IPS DF 6.9 (cell line): ENCODE data around the gene UTRN.

Source experiments
- DNase-seq: peaks from one replicate; pipeline ENCODE4 v3.0.0-alpha.2; 2013; ENCODE audit warnings: low read depth, low spot score
- H3K27ac ChIP-seq: one replicate; pipeline ENCODE4 v1.5.1; 2013; ENCODE audit warnings: low read length, control low read depth
- H3K27me3 ChIP-seq: 2 replicates; pipeline ENCODE4 v1.6.1; 2013; ENCODE audit warnings: mild to moderate bottlenecking, low read length; ENCODE audit not compliant: control insufficient read depth, insufficient read depth
- H3K36me3 ChIP-seq: 2 replicates; pipeline ENCODE4 v1.6.1; 2013; ENCODE audit warnings: low read length; ENCODE audit not compliant: control insufficient read depth, insufficient read depth
- H3K4me1 ChIP-seq: 2 replicates; pipeline ENCODE4 v1.6.1; 2013; ENCODE audit warnings: low read length; ENCODE audit not compliant: control insufficient read depth, insufficient read depth
- H3K4me3 ChIP-seq: 2 replicates; pipeline ENCODE4 v1.5.1; 2013; ENCODE audit warnings: mild to moderate bottlenecking, low read length
- H3K9me3 ChIP-seq: 2 replicates; pipeline ENCODE4 v1.6.1; 2013; ENCODE audit warnings: low read length, inconsistent platforms; ENCODE audit not compliant: control insufficient read depth, insufficient read depth
- WGBS: extraction: QIAGEN DNeasy Blood & Tissue Kit; methylation state at CpG from one replicate; pipeline ENCODE4 v1.1.7; 2013; ENCODE audit warnings: mixed read lengths, missing lambda C conversion rate; ENCODE audit not compliant: insufficient read length, insufficient coverage; 5-methylcytosine and 5-hydroxymethylcytosine counted together

UTRN gene

DNA sequence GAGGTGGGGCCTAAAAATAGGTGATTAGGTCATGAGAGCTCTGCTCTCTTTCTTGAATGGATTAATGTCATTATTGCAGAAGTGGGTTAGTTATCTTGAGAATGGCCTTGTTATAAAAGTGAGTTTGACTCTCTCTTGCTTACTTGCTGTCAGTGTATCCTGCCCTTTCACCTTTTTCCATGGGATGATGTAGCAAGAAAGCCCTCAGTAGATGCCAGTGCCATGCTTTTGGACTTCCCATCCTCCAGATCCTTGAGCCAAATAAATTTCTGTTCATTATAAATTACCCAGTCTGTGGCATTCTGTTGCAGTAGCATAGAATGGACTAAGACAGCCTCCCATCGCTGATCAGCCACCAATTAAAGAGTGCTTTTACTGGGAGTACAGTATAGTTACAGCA is 40.1 kb downstream of the UTRN start:
- Histone ChIP-seq H3K36me3 (no peaks in the 10 kb centered on the region), H3K9me3 (no peaks in the 10 kb centered on the region), H3K4me3 (no peak overlapping the region), H3K27me3 (no peaks in the 10 kb centered on the region), H3K4me1 (peaks cover 13% of the 10 kb centered on the region), H3K27ac (no peak overlapping the region)
- no peak for DNase-seq
- no CpG with 5 or more reads among the region's 1 CpG for WGBS

DNA sequence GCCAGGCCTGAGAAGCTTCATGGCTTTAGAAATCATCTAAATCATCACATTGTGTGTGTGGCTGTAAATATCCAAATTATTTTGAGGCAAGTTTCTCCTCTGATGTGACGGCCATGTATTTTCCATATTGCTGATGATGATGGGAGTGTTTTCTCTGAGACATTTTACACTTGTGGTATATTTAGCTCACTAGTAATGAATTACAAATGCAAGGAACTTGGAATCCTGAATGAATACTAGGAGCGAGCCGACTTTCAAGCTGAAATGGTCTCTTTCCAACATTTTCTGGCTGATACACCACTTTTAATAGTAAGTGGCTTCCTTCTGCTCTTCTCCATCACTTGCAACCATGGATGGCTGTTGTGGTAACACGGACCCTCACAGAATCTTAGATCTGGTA is 41.3 kb downstream of the UTRN start:
- H3K27ac ChIP-seq: no peak overlapping the region
- H3K4me3 ChIP-seq: no peak overlapping the region
- WGBS: no CpG with 5 or more reads among the region's 4 CpGs
- H3K27me3 ChIP-seq: no peaks in the 10 kb centered on the region
- H3K4me1 ChIP-seq: peaks cover 13% of the 10 kb centered on the region
- H3K36me3 ChIP-seq: no peaks in the 10 kb centered on the region
- no peak for DNase-seq
- no peaks in the 10 kb centered on the region for H3K9me3 ChIP-seq

DNA sequence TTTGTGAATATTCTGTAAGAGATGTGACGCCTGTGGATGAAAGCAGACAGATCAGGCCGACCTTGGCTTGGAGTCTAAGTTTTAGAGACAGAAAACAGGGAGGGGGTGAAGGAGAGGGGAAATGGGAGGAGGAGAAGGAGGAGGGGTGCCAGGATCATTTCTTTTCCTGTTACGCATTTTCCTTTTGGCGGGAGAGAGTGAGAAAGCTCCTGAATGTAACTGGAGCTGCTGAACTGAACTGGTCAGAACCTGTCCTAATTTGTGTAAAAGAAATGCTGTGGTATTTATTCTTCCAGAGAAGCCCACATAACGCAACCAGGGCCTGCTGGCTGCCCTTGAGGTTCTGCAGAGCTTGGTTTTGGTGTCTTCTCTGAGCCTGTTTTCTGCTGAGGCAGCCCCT is 41.9 kb downstream of the UTRN start:
- H3K9me3 ChIP-seq: no peaks in the 10 kb centered on the region
- DNase-seq: no peak
- H3K27me3 ChIP-seq: no peaks in the 10 kb centered on the region
- H3K36me3 ChIP-seq: no peaks in the 10 kb centered on the region
- H3K4me1 ChIP-seq: peaks cover 13% of the 10 kb centered on the region
- no peak overlapping the region for H3K4me3 ChIP-seq
- no CpG with 5 or more reads among the region's 5 CpGs for WGBS
- no peak overlapping the region for H3K27ac ChIP-seq

DNA sequence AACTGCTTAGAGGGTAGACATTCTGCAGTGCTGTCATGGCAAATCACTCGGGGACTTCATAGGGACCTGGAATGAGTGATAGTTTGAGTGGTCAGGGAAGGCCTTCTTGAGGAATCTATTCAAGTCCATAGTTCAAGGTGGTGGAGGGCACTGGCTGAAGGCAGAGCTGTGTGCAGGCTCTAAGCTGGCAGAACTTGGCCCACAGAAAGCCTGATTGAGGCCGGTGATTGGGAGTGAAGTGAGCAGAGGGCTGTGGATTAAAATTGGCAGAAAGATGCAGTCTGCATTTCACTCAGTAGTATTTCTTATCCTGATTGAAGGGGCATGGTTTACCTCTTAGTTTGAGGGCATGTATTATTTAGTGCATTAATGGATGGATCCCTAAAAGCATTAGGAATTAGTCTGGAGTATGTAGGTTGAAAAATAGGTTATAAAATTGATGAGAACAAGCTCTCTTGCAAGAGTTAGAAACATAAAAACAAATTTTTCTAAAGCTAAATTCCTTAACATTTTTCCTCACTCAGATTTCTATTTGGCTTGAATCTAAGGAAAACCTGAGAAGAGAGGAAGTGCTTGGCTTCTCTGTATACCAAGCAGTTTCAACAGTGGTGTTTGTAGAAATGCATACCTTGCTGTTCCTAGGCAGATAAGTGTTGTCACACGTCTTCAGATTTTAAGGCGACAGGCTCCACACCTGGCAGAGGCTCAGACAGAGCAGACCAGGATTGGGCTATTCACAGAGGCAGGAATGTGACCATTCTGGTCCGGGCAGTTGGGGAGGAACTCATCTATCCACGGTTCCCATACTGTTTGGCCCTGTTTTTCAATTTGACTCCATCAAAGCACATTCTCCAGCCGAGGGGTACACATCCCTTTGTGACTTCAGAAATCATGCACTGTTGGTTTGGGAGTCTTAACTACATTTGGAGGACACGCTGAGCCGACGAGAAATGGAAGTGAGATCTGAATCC is 45.2 kb downstream of the UTRN start:
- no peak overlapping the region for H3K27ac ChIP-seq
- H3K36me3 ChIP-seq: no peaks in the 10 kb centered on the region
- H3K4me1 ChIP-seq: peaks cover 12% of the 10 kb centered on the region
- no peaks in the 10 kb centered on the region for H3K9me3 ChIP-seq
- H3K4me3 ChIP-seq: peak overlapping the region; percentile 7; the same call in 1 of the 2 replicates
- DNase-seq: peak; percentile 90
- no CpG with 5 or more reads among the region's 10 CpGs for WGBS
- no peaks in the 10 kb centered on the region for H3K27me3 ChIP-seq

DNA sequence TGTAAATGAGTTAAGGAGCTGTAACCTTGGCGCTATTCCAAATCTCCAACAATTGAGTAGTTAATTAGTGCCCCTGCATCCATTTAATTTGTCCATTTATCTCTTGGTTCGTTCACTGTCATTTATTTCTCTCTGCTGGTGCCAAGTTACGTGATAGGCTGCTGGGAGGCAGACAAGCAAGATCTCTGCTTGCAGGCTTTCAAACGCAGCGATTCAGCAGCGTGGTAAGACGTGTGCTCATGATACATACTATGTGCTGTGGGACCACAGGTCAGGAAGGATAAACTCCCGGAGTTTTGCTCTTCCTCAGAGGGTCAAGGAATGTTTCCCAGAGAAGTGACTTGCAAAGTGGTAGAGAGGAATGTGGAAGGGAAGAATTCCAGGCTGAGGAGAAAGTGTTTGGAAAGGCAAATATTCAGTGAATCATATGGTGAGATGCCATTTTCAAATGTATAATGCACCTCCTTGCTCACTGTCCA is 46.4 kb downstream of the UTRN start:
- Histone ChIP-seq H3K9me3 (no peaks in the 10 kb centered on the region), H3K36me3 (no peaks in the 10 kb centered on the region), H3K27ac (no peak overlapping the region), H3K4me1 (peaks cover 9% of the 10 kb centered on the region), H3K4me3 (no peak overlapping the region), H3K27me3 (no peaks in the 10 kb centered on the region)
- DNase-seq: no peak
- WGBS: no CpG with 5 or more reads among the region's 8 CpGs

DNA sequence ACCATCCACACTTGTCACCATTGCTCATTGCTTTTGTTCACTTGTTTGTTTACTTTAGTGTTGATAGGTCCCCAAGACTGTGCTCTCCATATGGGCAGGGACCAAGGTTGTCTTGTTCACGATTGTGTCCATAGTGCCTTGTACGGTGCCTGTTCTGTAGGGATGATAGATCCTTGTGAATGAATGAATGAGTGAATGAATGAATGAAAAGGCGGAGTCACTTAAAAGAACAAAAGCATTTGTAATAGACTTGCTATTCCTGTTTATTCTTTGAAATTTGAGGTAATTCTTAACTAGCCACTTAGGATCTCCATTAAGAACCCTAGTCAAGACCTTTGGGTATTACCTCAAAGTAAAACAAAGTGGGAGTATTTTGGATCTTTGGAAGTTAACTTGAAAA is 47.0 kb downstream of the UTRN start:
- no peak overlapping the region for H3K4me3 ChIP-seq
- WGBS: no CpG with 5 or more reads among the region's 3 CpGs
- DNase-seq: no peak
- no peaks in the 10 kb centered on the region for H3K9me3 ChIP-seq
- H3K4me1 ChIP-seq: peaks cover 6% of the 10 kb centered on the region
- no peaks in the 10 kb centered on the region for H3K27me3 ChIP-seq
- no peak overlapping the region for H3K27ac ChIP-seq
- H3K36me3 ChIP-seq: no peaks in the 10 kb centered on the region

DNA sequence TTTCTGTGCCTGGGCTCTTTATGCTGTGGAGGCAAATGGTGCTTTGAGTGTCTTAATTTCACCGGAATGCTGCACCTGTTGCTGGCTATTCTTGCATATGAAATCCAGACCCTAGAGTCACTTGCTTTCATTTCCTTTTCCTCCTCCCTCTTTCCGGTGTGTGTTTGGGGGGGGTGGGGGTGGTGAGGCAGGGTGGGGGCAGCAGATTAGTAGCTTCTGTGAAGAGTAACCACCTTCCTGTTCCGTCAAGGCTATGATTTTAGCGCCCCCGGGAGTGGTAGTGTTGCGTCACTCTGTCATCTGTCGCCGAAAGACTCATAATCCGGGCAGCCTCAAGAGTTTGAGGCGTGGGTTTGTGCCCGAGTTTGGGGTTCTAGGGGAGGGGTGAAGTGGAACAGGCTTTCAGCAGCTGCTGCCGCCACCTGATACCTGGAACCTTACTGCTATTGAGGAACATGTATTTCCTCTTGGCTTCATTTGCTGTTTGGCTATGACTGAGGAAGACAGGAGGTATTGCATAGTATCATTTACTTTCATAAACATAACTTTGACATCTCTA is 49.1 kb downstream of the UTRN start:
- Histone ChIP-seq H3K27me3 (no peaks in the 10 kb centered on the region), H3K27ac (no peak overlapping the region), H3K4me3 (no peak overlapping the region), H3K36me3 (no peaks in the 10 kb centered on the region), H3K4me1 (peaks cover 5% of the 10 kb centered on the region), H3K9me3 (no peaks in the 10 kb centered on the region)
- no peak for DNase-seq
- WGBS: no CpG with 5 or more reads among the region's 12 CpGs
